H1 (cell line): ENCODE measurements around the gene CTF1. TPM values are rescaled to one million over a fixed set of nuclear protein-coding genes. Genes with fewer than 3 reads are reported as not detected.

Experiments
- CTCF ChIA-PET: fragments of 300-600 bp; sonication (Branson Sonifier 250); formaldehyde crosslinking; loops from one replicate; lab custom pipeline; 2021; ENCODE audit not compliant: partially characterized antibody; lab: Charles Lee
- POLR2A ChIA-PET: fragments of 300-600 bp; sonication (Branson Sonifier 250); formaldehyde crosslinking; loops from one replicate; lab custom pipeline; 2021; ENCODE audit warnings: inconsistent platforms; ENCODE audit not compliant: partially characterized antibody; lab: Charles Lee
- DNase-seq, 2 experiments: peaks; one replicate each; pipeline versions ENCODE4 v3.0.0 to v3.0.0-alpha.2; 2010 to 2022; ENCODE audit warnings: low spot score in 2 of 2, low read depth in 1 of 2, mixed read lengths in 1 of 2
- FAIRE-seq: peaks from 2 replicates; lab custom pipeline; 2011; peaks lifted over from hg19 to GRCh38; lab: Jason Lieb, UNC
- H2AFZ ChIP-seq: 2 replicates; pipeline ENCODE4 v1.8.1; 2012; ENCODE audit warnings: low read length, inconsistent platforms
- H2AK5ac ChIP-seq: 2 replicates; pipeline ENCODE4 v1.6.1; 2013; ENCODE audit warnings: low read depth, low read length
- H2BK120ac ChIP-seq: replicated peaks from 2 replicates; pipeline ENCODE3; 2013; ENCODE audit warnings: low read depth, low read length, inconsistent platforms
- H2BK12ac ChIP-seq: 2 replicates; pipeline ENCODE4 v1.6.1; 2013; ENCODE audit warnings: low read depth, low read length
- H2BK15ac ChIP-seq: 2 replicates; pipeline ENCODE4 v1.6.1; 2013; ENCODE audit warnings: low read length
- H2BK20ac ChIP-seq: 2 replicates; pipeline ENCODE4 v1.6.1; 2013; ENCODE audit warnings: low read length
- H2BK5ac ChIP-seq: 2 replicates; pipeline ENCODE4 v1.6.1; 2013; ENCODE audit warnings: low read depth, low read length
- H3K14ac ChIP-seq: 2 replicates; pipeline ENCODE4 v1.6.1; 2013; ENCODE audit warnings: inconsistent platforms; ENCODE audit not compliant: insufficient read length
- H3K18ac ChIP-seq: 2 replicates; pipeline ENCODE4 v1.6.1; 2013; ENCODE audit warnings: low read length; ENCODE audit errors: extremely low read depth
- H3K23ac ChIP-seq: 2 replicates; pipeline ENCODE4 v1.6.1; 2013; ENCODE audit warnings: inconsistent platforms; ENCODE audit not compliant: insufficient read length
- H3K23me2 ChIP-seq: 2 replicates; pipeline ENCODE4 v1.6.1; 2013; ENCODE audit warnings: low read depth, low read length
- H3K27ac ChIP-seq: 2 replicates; pipeline ENCODE4 v1.6.1; 2011; ENCODE audit warnings: low read depth, low read length, inconsistent platforms
- H3K27me3 ChIP-seq, 4 experiments: replicated peaks in 1 of 4; 1 replicate in 1 of 4; 2 replicates in 3 of 4; pipeline versions ENCODE4 v1.6.1 to v1.8.1; 2011 to 2013; ENCODE audit warnings: low read length in 3 of 4, mild to moderate bottlenecking in 3 of 4, inconsistent platforms in 2 of 4, mixed read lengths in 2 of 4, moderate library complexity in 1 of 4; ENCODE audit not compliant: control insufficient read depth in 3 of 4, insufficient read depth in 3 of 4; ENCODE audit errors: extremely low read depth in 1 of 4
- H3K36me3 ChIP-seq, 4 experiments: 2 replicates each; pipeline versions ENCODE4 v1.6.1 to v1.8.1; 2011 to 2013; ENCODE audit warnings: mild to moderate bottlenecking in 4 of 4, low read length in 3 of 4, moderate library complexity in 2 of 4, control low read depth in 1 of 4, inconsistent platforms in 1 of 4; ENCODE audit not compliant: insufficient read depth in 4 of 4, control insufficient read depth in 2 of 4
- H3K4ac ChIP-seq: replicated peaks from 2 replicates; pipeline ENCODE3; 2013; ENCODE audit warnings: low read length, low read depth, mixed read lengths, inconsistent platforms; ENCODE audit not compliant: insufficient read length
- H3K4me1 ChIP-seq, 4 experiments: replicated peaks in 1 of 4; 1 replicate in 1 of 4; 2 replicates in 3 of 4; pipeline versions ENCODE4 v1.6.1 to v1.8.1; 2011 to 2013; ENCODE audit warnings: low read length in 3 of 4, inconsistent platforms in 2 of 4, mixed read lengths in 1 of 4; ENCODE audit not compliant: insufficient read depth in 4 of 4, control insufficient read depth in 3 of 4
- H3K4me2 ChIP-seq, 2 experiments: 2 replicates each; pipeline versions ENCODE4 v1.6.1 to v1.8.1; 2011 to 2013; ENCODE audit warnings: low read depth in 2 of 2, low read length in 2 of 2, control low read depth in 1 of 2, inconsistent platforms in 1 of 2, mild to moderate bottlenecking in 1 of 2; ENCODE audit not compliant: insufficient read depth in 1 of 2
- H3K4me3 ChIP-seq, 4 experiments: fragments of 200-600, 300-600 bp in 1 of 4; sonication (generic), shearing (Covaris generic), sonication (Bioruptor Twin) in 1 of 4; 2 replicates each; pipeline versions ENCODE4 v1.5.1 to v1.8.1; 2011 to 2016; ENCODE audit warnings: low read length in 4 of 4, low read depth in 3 of 4, control low read depth in 2 of 4, inconsistent platforms in 2 of 4, mild to moderate bottlenecking in 2 of 4, mixed read lengths in 1 of 4, moderate library complexity in 1 of 4; ENCODE audit not compliant: insufficient read depth in 2 of 4; ENCODE audit errors: extremely low read depth in 1 of 4
- H3K56ac ChIP-seq: replicated peaks from 2 replicates; pipeline ENCODE3; 2013; ENCODE audit warnings: low read depth, mild to moderate bottlenecking, mixed read lengths, low read length, inconsistent platforms; ENCODE audit not compliant: insufficient read length
- H3K79me1 ChIP-seq: 2 replicates; pipeline ENCODE4 v1.6.1; 2013; ENCODE audit warnings: low read depth, low read length, control low read depth
- H3K79me2 ChIP-seq, 2 experiments: 2 replicates each; pipeline versions ENCODE4 v1.6.1 to v1.8.1; 2012 to 2013; ENCODE audit warnings: low read length in 2 of 2, mild to moderate bottlenecking in 2 of 2, inconsistent platforms in 1 of 2; ENCODE audit not compliant: insufficient read depth in 2 of 2, control insufficient read depth in 1 of 2
- H3K9ac ChIP-seq, 4 experiments: replicated peaks in 1 of 4; 1 replicate in 1 of 4; 2 replicates in 3 of 4; pipeline versions ENCODE4 v1.6.1 to v1.8.1; 2011 to 2013; ENCODE audit warnings: low read depth in 3 of 4, low read length in 3 of 4, control low read depth in 2 of 4, mild to moderate bottlenecking in 2 of 4, moderate library complexity in 2 of 4, inconsistent platforms in 1 of 4; ENCODE audit errors: extremely low read depth in 1 of 4
- H3K9me3 ChIP-seq, 2 experiments: 2 replicates each; pipeline versions ENCODE4 v1.6.1 to v1.8.1; 2012 to 2013; ENCODE audit warnings: mild to moderate bottlenecking in 2 of 2, moderate library complexity in 2 of 2, control low read depth in 1 of 2, inconsistent platforms in 1 of 2, low read depth in 1 of 2, low read length in 1 of 2, mixed read lengths in 1 of 2; ENCODE audit not compliant: insufficient read depth in 2 of 2
- H4K20me1 ChIP-seq, 2 experiments: replicated peaks in 1 of 2; 2 replicates each; pipeline versions ENCODE3 to v1.8.1; 2011 to 2013; ENCODE audit warnings: inconsistent platforms in 2 of 2, low read length in 2 of 2, mild to moderate bottlenecking in 1 of 2; ENCODE audit not compliant: insufficient read depth in 2 of 2, control insufficient read depth in 1 of 2
- H4K5ac ChIP-seq: 2 replicates; pipeline ENCODE4 v1.6.1; 2013; ENCODE audit warnings: low read length, low read depth, mixed read lengths, inconsistent platforms; ENCODE audit not compliant: insufficient read length
- H4K8ac ChIP-seq: 2 replicates; pipeline ENCODE4 v1.8.0; 2013; ENCODE audit warnings: mild to moderate bottlenecking, moderate library complexity, low read length, inconsistent platforms; ENCODE audit not compliant: insufficient read depth; ENCODE audit errors: extremely low read depth
- H4K91ac ChIP-seq: replicated peaks from 2 replicates; pipeline ENCODE3; 2013; ENCODE audit warnings: low read length, mixed read lengths, inconsistent platforms; ENCODE audit not compliant: insufficient read length
- BRCA1 ChIP-seq: IDR thresholded peaks from 2 replicates; pipeline ENCODE4 v1.6.1; 2012; ENCODE audit warnings: low read depth, low read length, improper control_type of control experiment
- CHD2 ChIP-seq: IDR thresholded peaks from 2 replicates; pipeline ENCODE4 v1.6.1; 2012; ENCODE audit warnings: low read length, improper control_type of control experiment
- CTCF ChIP-seq, 3 experiments: IDR thresholded peaks; 1 replicate in 2 of 3; 2 replicates in 1 of 3; pipeline versions ENCODE4 v1.5.1 to v1.6.1; 2011; ENCODE audit warnings: low read length in 3 of 3, mild to moderate bottlenecking in 3 of 3, inconsistent platforms in 2 of 3, low read depth in 1 of 3, moderate library complexity in 1 of 3; ENCODE audit not compliant: insufficient read depth in 1 of 3; ENCODE audit errors: control extremely low read depth in 1 of 3
- EP300 ChIP-seq, 2 experiments: IDR thresholded peaks; 1 replicate in 1 of 2; 2 replicates in 1 of 2; pipeline ENCODE4 v1.6.1; 2011 to 2012; ENCODE audit warnings: low read depth in 2 of 2, low read length in 2 of 2, mild to moderate bottlenecking in 2 of 2, borderline replicate concordance in 1 of 2, inconsistent platforms in 1 of 2, moderate library complexity in 1 of 2
- HDAC6 ChIP-seq: IDR thresholded peaks from one replicate; pipeline ENCODE4 v1.7.1; 2012; ENCODE audit warnings: low read depth, mild to moderate bottlenecking, inconsistent platforms, low read length, moderate library complexity
- RAD21 ChIP-seq, 2 experiments: IDR thresholded peaks in 1 of 2; conservative IDR thresholded peaks in 1 of 2; 2 replicates each; pipeline ENCODE4 v1.6.1; 2011; ENCODE audit warnings: low read depth in 2 of 2, low read length in 2 of 2, improper control_type of control experiment in 1 of 2, inconsistent platforms in 1 of 2, mild to moderate bottlenecking in 1 of 2, moderate library complexity in 1 of 2
- WGBS, 2 experiments: shearing (Covaris generic) in 1 of 2; methylation state at CpG; one replicate each; pipeline versions ENCODE4 v1.1.6 to v1.1.7; 2013 to 2015; ENCODE audit warnings: low lambda C conversion rate in 2 of 2, mixed read lengths in 2 of 2, inconsistent platforms in 1 of 2, low coverage in 1 of 2, missing lambda C conversion rate in 1 of 2; ENCODE audit not compliant: insufficient replicate concordance in 2 of 2, insufficient coverage in 1 of 2, insufficient read length in 1 of 2; ENCODE audit errors: extremely low coverage in 1 of 2, missing lambda C conversion rate in 1 of 2; 5-methylcytosine and 5-hydroxymethylcytosine counted together
- polyA plus RNA-seq, 7 experiments: library from polyadenylated mRNA; depleted of rRNA in 3 of 7; stranded (reverse) in 5 of 7; unstranded in 2 of 7; fragments of >200 nt in 5 of 7; fragments of 200-250 nt in 2 of 7; gene quantifications; 1 replicate in 5 of 7; 2 replicates in 1 of 7; 4 replicates in 1 of 7; pipeline versions ENCODE4 v1.2.1 to v1.2.3, GENCODE V29; 2011 to 2013; ENCODE audit warnings: missing spikeins in 2 of 7, mixed read lengths in 2 of 7
- total RNA-seq: library from RNA; stranded (reverse); fragmentation: NEBNext Ultra II Directional; extraction: Animal tissue kit (Norgen Biotek cat#: 25700); gene quantifications from 2 replicates; pipeline ENCODE4 v1.2.1, GENCODE V29; 2021

CTF1 gene
- total and polyA plus RNA-seq, 2 of the 8 experiments (the other 6 are each of a cell fraction or from before 2014, with no cell fraction given) = 0.97 to 3.4 TPM

GRCh38 chr16:30902029-30902972, 5.9 kb downstream of the CTF1 start:
- H3K79me1 ChIP-seq = no peaks in the 10 kb centered on the region
- no peaks in the 10 kb centered on the region for H3K9me3 ChIP-seq
- peaks cover 2 to 5% (median 4%) of the 10 kb centered on the region in 4 experiments; a peak in 5 of 7 replicates for H3K4me1 ChIP-seq
- ChIA-PET POLR2A (interaction anchor here (0.6 to 2.7 kb wide), 16 partner anchors 9 to 244 kb away, joined by 3 to 23 read pairs (median 4); partner anchors contain the start of genes BCL7C, FBRS and FBXL19), CTCF (interaction anchor here (0.9 to 6.4 kb wide), 19 partner anchors 8 to 128 kb away, joined by 3 to 69 read pairs (median 5); no protein-coding TSS in a partner anchor)
- no peak overlapping the region for H3K56ac ChIP-seq
- H3K9ac ChIP-seq = peak overlapping the region in 3 of 4 experiments; percentile 51 to 82 (median 70); a peak in 5 of 7 replicates
- H3K18ac ChIP-seq = peak overlapping the region; percentile 78
- peaks cover 0 to 19% (median 3%) of the 10 kb centered on the region in 4 experiments; a peak in 4 of 7 replicates for H3K27me3 ChIP-seq
- no peak overlapping the region for H3K4ac ChIP-seq
- H3K23ac ChIP-seq = no peak overlapping the region
- peak overlapping the region; percentile 60; the same call in 1 of the 2 replicates for H2BK12ac ChIP-seq
- no peak overlapping the region; the same call in 1 of the 2 replicates for H2BK20ac ChIP-seq
- peaks cover 4% of the 10 kb centered on the region; the same call in 1 of the 2 replicates for H3K23me2 ChIP-seq
- H4K8ac ChIP-seq = no peak overlapping the region; the same call in 1 of the 2 replicates
- peak overlapping the region; percentile 29; the same call in 1 of the 2 replicates for H2AK5ac ChIP-seq
- H3K79me2 ChIP-seq = no peaks in the 10 kb centered on the region
- H3K14ac ChIP-seq = no peak overlapping the region
- peak overlapping the region; percentile 61 for H4K91ac ChIP-seq
- no peaks in the 10 kb centered on the region for H3K36me3 ChIP-seq
- H3K27ac ChIP-seq = peak overlapping the region; percentile 18; the same call in 1 of the 2 replicates
- peak overlapping the region; percentile 23 for H4K5ac ChIP-seq
- no peak overlapping the region for H2BK120ac ChIP-seq
- H3K4me3 ChIP-seq = peak overlapping the region; percentile 42 to 67 (median 53)
- H2BK5ac ChIP-seq = peak overlapping the region; percentile 6; the same call in 1 of the 2 replicates
- H4K20me1 ChIP-seq = no peaks in the 10 kb centered on the region
- WGBS, 2 experiments = 16% methylated on average over 46 of the region's 99 CpGs; no CpG with 5 or more reads in 1 of the 2 experiments
- DNase-seq (peak in 1 of 2 experiments; percentile 81), FAIRE-seq (no peak)
- H2AFZ ChIP-seq = no peak overlapping the region; the same call in 1 of the 2 replicates
- no peak overlapping the region; the same call in 1 of the 2 replicates for H2BK15ac ChIP-seq
- peak overlapping the region; percentile 53 to 82 for H3K4me2 ChIP-seq
- TF ChIP-seq HDAC6 = no peak
- peak; percentile 43 to 72 (median 69) for TF ChIP-seq CTCF (IDR thresholded peaks at IDR 0.05; ENCODE audit: control extremely low read depth in 1 of 3, insufficient read depth in 1 of 3, low read depth in 1 of 3, low read length in 3 of 3)
- TF ChIP-seq CHD2 = no peak
- TF ChIP-seq RAD21 (IDR thresholded peaks at IDR 0.05 in 1 of 2, conservative IDR thresholded peaks at IDR 0.05 in 1 of 2; ENCODE audit: low read depth in 2 of 2, low read length in 2 of 2) = peak in 1 of 2 experiments; percentile 51; a peak in 2 of 4 replicates
- 0 out of 3 replicates have a peak, but pooled peaks of 1 of the 2 experiments have one; percentile 8 for TF ChIP-seq EP300 (IDR thresholded peaks at IDR 0.05; ENCODE audit: borderline replicate concordance in 1 of 2, low read depth in 2 of 2, low read length in 2 of 2)
- no peak for TF ChIP-seq BRCA1
